Uterus (tissue), 4 donors: ENCODE measurements around the gene CACNB4. TPM values are rescaled to one million over a fixed set of nuclear protein-coding genes. Genes with fewer than 3 reads are reported as not detected.

ENCODE experiments used
- DNase-seq, 2 donors: peaks; one replicate each; pipeline ENCODE4 v3.0.0-alpha.2; 2019 to 2020
- H3K27ac ChIP-seq, 2 donors: fragments of 200-600 bp; sonication (generic); 1 replicate in 1 of 2; 2 replicates in 1 of 2; pipeline ENCODE4 v1.5.1; 2016 to 2018
- H3K27me3 ChIP-seq, 2 donors: fragments of 200-600 bp; sonication (generic); one replicate each; pipeline ENCODE4 v1.5.1; 2018 to 2019; ENCODE audit warnings: control low read depth in 1 of 2
- H3K36me3 ChIP-seq, 2 donors: fragments of 200-600 bp; sonication (generic); one replicate each; pipeline ENCODE4 v1.5.1; 2019; ENCODE audit warnings: control low read depth in 1 of 2
- H3K4me1 ChIP-seq, 2 donors: fragments of 200-600 bp; sonication (generic); one replicate each; pipeline ENCODE4 v1.5.1; 2018 to 2019; ENCODE audit warnings: control low read depth in 1 of 2
- H3K4me3 ChIP-seq, 2 donors: fragments of 200-600 bp; sonication (generic); 1 replicate in 1 of 2; 2 replicates in 1 of 2; pipeline ENCODE4 v1.5.1; 2018 to 2019; ENCODE audit warnings: mild to moderate bottlenecking in 1 of 2
- H3K9me3 ChIP-seq, 2 donors: fragments of 200-600 bp; sonication (generic); one replicate each; pipeline ENCODE4 v1.5.1; 2019; ENCODE audit warnings: control low read depth in 1 of 2
- POLR2A ChIP-seq, 2 donors: fragments of 450-650 bp; IDR thresholded peaks; one replicate each; pipeline ENCODE4 v1.6.1; 2016; ENCODE audit warnings: antibody characterized with exemption in 2 of 2, mild to moderate bottlenecking in 1 of 2, moderate library complexity in 1 of 2
- intact Hi-C: fragments of 100-400 bp; cut with DNase I; formaldehyde crosslinking; loops from one replicate; pipeline ENCODE4 v1.15.1; 2023; ENCODE audit warnings: low total_unique reads
- total RNA-seq, 4 donors: library from RNA; depleted of rRNA in 3 of 4; stranded (reverse); fragments of >200 nt in 3 of 4; gene quantifications; one replicate each; pipeline versions ENCODE4 v1.1.0 to v1.2.4, GENCODE V29; 2014 to 2023
- TF ChIP-seq, protein P1 (sequence below), 4 experiments: fragments of 200-600 bp in 2 of 4; fragments of 450-650 bp in 2 of 4; sonication (generic) in 2 of 4; IDR thresholded peaks; one replicate each; pipeline ENCODE4 v1.5.1; 2016 to 2019; ENCODE audit warnings: antibody characterized with exemption in 4 of 4, mild to moderate bottlenecking in 2 of 4, moderate library complexity in 1 of 4
- donor health status: DM: yes; HTN: yes; CAD: no.

CACNB4 gene
- total RNA-seq, 4 donors from 2014 or later = 0.26 to 14.0 (median 1.6) TPM

DNA sequence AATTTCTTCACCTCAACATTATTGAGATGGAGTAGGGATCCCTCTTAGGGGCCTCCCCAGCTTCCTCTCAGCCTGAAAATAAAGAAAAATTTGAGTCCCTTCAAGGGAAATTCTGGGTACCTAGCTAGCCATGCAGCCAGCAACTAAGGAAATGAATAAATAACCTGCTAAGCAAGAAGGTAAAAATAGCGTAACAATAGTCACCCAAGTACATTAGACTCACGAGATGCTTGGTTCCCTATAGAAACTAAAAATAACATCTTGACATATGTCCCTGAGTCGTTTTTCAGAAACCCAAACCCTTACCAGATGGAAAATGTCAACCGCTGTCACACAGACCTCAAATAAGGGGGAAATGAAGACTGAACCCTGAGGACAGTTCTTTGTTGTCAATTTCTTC, 51.9 kb downstream of the CACNB4 start:
- TF ChIP-seq, protein P1, sequence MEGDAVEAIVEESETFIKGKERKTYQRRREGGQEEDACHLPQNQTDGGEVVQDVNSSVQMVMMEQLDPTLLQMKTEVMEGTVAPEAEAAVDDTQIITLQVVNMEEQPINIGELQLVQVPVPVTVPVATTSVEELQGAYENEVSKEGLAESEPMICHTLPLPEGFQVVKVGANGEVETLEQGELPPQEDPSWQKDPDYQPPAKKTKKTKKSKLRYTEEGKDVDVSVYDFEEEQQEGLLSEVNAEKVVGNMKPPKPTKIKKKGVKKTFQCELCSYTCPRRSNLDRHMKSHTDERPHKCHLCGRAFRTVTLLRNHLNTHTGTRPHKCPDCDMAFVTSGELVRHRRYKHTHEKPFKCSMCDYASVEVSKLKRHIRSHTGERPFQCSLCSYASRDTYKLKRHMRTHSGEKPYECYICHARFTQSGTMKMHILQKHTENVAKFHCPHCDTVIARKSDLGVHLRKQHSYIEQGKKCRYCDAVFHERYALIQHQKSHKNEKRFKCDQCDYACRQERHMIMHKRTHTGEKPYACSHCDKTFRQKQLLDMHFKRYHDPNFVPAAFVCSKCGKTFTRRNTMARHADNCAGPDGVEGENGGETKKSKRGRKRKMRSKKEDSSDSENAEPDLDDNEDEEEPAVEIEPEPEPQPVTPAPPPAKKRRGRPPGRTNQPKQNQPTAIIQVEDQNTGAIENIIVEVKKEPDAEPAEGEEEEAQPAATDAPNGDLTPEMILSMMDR (IDR thresholded peaks at IDR 0.05) = no peak
- no peak for TF ChIP-seq POLR2A (IDR thresholded peaks at IDR 0.05)

DNA sequence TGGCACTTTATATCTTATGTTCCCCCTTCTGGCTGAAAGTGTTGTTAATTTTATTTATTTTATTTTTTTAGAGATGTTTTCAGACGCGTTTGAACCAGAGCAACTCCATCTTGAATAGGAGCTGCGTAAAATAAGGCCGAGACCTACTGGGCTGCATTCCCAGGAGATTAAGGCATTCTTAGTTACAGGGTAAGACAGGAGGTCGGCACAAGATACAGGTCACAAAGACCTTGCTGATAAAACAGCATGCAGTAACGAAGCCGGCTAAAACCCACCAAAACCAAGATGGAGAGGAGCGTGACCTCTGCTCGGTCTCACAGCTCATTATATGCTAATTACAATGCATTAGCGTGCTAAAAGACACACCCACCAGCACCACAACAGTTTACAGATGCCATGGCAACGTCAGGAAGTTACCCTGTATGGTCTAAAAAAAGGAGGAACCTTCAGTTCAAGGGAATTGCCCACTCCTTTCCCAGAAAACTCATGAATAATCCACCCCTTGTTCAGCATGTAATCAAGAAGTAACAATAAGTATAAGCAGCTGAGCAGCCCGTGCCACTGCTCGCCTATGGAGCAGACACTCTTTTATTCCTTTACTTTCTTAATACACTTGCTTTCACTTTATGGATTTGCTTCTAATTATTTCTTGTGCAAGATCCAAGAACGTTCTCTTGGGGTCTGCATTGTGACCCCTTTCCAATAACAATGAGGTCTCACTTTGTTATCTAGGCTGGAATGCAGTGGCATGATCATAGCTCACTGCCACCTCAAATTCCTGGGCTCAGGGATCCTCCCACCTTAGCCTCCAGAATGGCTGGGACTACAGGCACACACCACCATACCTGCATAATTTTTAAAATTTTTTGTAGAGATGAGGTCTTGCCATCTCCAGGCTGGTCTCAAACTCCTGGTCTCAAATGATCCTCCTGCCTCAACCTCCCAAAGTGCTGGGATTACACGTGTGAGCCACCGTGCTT, 55.9 kb downstream of the CACNB4 start:
- no peaks in the 10 kb centered on the region for H3K36me3 ChIP-seq
- no peaks in the 10 kb centered on the region for H3K9me3 ChIP-seq
- TF ChIP-seq, protein P1 (IDR thresholded peaks at IDR 0.05) = no peak
- TF ChIP-seq POLR2A (IDR thresholded peaks at IDR 0.05) = no peak
- H3K4me3 ChIP-seq = no peak overlapping the region
- no peaks in the 10 kb centered on the region for H3K27me3 ChIP-seq
- no peak for DNase-seq
- H3K4me1 ChIP-seq = no peaks in the 10 kb centered on the region
- H3K27ac ChIP-seq = no peak overlapping the region
- intact Hi-C loops = no loop called here

More for the DNA sequence above, 51.9 kb downstream of the CACNB4 start:
- H3K4me3 ChIP-seq = no peak overlapping the region
- H3K4me1 ChIP-seq = no peaks in the 10 kb centered on the region
- intact Hi-C loops = no loop called here
- H3K36me3 ChIP-seq = no peaks in the 10 kb centered on the region
- H3K27ac ChIP-seq = no peak overlapping the region
- H3K27me3 ChIP-seq = no peaks in the 10 kb centered on the region
- no peak for DNase-seq
- H3K9me3 ChIP-seq = no peaks in the 10 kb centered on the region

DNA sequence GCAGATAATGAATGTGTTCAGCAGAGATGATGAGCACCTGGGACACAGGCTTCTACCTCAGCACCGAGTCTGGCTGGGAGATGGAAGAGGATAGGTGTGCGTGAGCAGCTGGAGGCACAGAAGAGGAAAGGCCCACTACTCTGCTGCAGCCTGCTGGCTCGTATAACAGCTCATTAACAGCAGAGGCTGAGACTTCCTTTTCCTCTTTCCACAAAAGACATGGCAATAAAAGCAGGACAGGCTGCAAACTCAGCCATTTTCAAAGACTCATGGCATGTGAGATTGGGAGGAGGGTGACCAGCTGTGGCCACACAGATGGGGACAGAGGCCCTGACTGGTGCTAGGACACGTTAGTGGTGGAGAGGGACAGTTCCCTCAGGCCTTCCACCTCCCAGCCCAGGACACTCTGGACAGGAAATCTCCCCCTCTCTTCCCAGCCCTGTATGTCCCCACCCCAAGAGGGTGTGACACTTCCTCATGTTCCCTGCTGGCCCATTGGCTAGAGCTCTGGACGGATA, 60.3 kb downstream of the CACNB4 start:
- Histone ChIP-seq H3K36me3 (no peaks in the 10 kb centered on the region), H3K27ac (peak overlapping the region; percentile 4 to 21), H3K4me3 (no peak overlapping the region), H3K4me1 (no peaks in the 10 kb centered on the region), H3K9me3 (no peaks in the 10 kb centered on the region), H3K27me3 (no peaks in the 10 kb centered on the region)
- intact Hi-C loops = no loop called here
- TF ChIP-seq, protein P1 (IDR thresholded peaks at IDR 0.05) = no peak
- TF ChIP-seq POLR2A (IDR thresholded peaks at IDR 0.05) = no peak
- DNase-seq = no peak

DNA sequence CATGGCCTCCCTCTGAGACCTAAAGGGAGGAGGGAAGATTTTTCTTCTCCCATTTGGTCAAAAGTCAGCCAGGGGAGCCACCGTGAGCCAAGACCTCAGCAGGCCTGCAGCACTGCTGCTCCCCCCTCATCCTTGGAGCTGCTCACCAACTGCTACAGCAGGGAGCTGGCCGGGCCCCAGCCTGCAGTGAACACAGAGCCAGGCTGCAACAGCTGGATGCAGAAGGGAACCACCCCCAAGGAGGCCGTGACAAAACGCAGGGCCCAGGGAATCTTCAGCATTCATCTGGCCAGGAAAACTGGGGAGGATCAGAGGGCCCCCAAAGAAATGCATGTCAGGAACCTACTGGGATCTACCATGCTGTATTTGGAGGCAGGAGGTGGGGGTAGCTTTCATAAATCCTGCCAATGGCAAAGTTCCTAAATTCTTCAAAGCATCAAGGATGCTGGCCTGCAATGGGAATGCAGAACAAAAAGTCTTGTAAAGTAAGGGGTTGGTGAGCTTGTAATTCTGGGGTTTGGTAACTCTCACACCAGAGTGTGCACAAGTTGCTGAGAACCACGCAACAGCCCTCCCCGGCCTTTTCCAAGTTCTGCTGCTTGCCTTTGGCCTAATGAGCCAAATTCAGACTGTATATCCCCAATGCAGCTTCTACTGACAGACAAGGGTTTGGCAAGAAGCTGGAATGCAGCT, 61.0 kb downstream of the CACNB4 start:
- TF ChIP-seq POLR2A (IDR thresholded peaks at IDR 0.05) = no peak
- TF ChIP-seq, protein P1 (IDR thresholded peaks at IDR 0.05) = no peak
- intact Hi-C loops = no loop called here

More for the DNA sequence above, 61.0 kb downstream of the CACNB4 start:
- peak; percentile 29 to 71 for DNase-seq
- Histone ChIP-seq H3K9me3 (no peaks in the 10 kb centered on the region), H3K4me1 (no peaks in the 10 kb centered on the region), H3K27me3 (no peaks in the 10 kb centered on the region), H3K27ac (peak overlapping the region; percentile 14 to 21), H3K4me3 (no peak overlapping the region), H3K36me3 (no peaks in the 10 kb centered on the region)
